AG09309 (cell line): Measurements from ENCODE around the gene POLDIP2.
A peak's percentile ranks its signal among the peaks of the same experiment; 100 is the strongest.

Experiments
- DNase-seq: peaks from one replicate; pipeline ENCODE4 v3.0.0-alpha.2; 2010; ENCODE audit warnings: low read depth
- H3K4me3 ChIP-seq: 2 replicates; pipeline ENCODE4 v1.5.1; 2011; ENCODE audit warnings: mild to moderate bottlenecking, low read depth, low read length, moderate library complexity; ENCODE audit not compliant: control insufficient read depth
- TF ChIP-seq, protein P1 (sequence below): IDR thresholded peaks from 2 replicates; pipeline ENCODE4 v1.5.1; 2011; ENCODE audit warnings: mild to moderate bottlenecking, low read depth, low read length, inconsistent platforms; ENCODE audit not compliant: insufficient read depth, control insufficient read depth; ENCODE audit errors: missing control alignments

The POLDIP2 gene

GRCh38 chr17:28371245-28372202 lies 14.2 kb upstream of the POLDIP2 start, which contains the start of gene SARM1:
Gene SARM1, plus strand, starts transcription at chr17:28371694. Its CDS starts 339 bp downstream, at chr17:28372033.
- peak within 1 kb of the TSS; percentile 85 for H3K4me3 ChIP-seq
- TF ChIP-seq, protein P1, sequence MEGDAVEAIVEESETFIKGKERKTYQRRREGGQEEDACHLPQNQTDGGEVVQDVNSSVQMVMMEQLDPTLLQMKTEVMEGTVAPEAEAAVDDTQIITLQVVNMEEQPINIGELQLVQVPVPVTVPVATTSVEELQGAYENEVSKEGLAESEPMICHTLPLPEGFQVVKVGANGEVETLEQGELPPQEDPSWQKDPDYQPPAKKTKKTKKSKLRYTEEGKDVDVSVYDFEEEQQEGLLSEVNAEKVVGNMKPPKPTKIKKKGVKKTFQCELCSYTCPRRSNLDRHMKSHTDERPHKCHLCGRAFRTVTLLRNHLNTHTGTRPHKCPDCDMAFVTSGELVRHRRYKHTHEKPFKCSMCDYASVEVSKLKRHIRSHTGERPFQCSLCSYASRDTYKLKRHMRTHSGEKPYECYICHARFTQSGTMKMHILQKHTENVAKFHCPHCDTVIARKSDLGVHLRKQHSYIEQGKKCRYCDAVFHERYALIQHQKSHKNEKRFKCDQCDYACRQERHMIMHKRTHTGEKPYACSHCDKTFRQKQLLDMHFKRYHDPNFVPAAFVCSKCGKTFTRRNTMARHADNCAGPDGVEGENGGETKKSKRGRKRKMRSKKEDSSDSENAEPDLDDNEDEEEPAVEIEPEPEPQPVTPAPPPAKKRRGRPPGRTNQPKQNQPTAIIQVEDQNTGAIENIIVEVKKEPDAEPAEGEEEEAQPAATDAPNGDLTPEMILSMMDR = no peak
- DNase-seq = peak; percentile 46

DNA sequence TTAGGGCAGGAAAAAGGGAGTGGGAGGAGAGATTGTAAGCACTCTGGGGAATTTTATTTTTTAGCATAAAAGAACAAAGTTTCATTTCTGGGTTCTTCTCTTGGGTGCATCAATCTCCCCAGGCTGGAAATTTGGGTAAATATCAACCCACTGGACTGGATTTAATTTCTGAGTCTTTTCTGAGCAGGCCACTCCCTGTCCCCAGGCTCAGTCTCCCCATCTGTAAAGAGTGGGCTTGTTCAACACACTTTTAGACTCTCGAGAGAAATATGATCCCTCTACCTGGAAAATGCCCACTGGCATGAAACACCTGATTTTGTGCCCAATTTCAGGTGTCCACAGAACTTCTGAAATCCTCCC lies 13.4 kb upstream of the POLDIP2 start:
- no peak for DNase-seq
- no peak overlapping the region for H3K4me3 ChIP-seq
- TF ChIP-seq, protein P1 = no peak

DNA sequence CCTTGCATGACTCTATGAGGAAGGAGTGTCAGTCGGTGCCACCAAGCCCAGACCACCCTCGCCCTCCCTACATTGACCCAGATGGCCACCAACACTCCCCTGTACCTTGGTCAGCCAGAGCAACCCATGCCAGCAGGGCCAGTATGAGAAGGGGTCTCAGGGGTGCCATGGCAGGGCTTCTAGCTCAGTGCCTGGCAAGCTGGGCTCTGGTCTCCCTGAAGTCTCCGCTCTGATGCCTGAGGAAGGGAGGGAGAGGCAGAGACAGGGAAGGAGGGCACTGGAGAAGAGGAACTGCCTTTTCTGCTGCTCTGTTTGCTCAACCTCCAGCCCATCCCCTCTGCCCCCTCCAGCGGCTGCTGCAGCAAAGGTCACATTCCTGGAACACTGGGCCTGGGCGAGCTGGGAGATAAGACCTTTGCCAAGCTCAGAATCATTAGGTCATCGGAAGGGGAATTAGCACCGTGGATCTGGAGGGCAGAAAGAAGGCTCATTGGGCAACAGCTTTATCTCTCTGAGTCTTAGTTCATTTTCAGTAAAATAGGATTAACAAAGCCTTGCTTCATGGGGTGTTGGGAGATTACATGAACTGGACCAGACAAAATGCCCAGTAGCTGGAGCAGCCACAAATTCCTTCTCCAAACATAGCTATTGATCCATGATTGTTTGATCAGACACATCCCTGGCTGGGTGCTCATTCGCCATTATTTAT lies 12.9 kb upstream of the POLDIP2 start, which contains the start of gene VTN:
Gene VTN, minus strand, starts transcription at position 273 of the 709 bp plus-strand sequence. Its CDS starts 104 bp downstream, at position 169.
- H3K4me3 ChIP-seq = peak within 1 kb of the TSS; percentile 85
- TF ChIP-seq, protein P1 = no peak
- DNase-seq = peak; percentile 31

- H3K4me3 ChIP-seq = no peak overlapping the region
- TF ChIP-seq, protein P1 = no peak
- DNase-seq = no peak
Observed at GRCh38 chr17:28369684-28370034, 12.3 kb upstream of the POLDIP2 start.

DNA sequence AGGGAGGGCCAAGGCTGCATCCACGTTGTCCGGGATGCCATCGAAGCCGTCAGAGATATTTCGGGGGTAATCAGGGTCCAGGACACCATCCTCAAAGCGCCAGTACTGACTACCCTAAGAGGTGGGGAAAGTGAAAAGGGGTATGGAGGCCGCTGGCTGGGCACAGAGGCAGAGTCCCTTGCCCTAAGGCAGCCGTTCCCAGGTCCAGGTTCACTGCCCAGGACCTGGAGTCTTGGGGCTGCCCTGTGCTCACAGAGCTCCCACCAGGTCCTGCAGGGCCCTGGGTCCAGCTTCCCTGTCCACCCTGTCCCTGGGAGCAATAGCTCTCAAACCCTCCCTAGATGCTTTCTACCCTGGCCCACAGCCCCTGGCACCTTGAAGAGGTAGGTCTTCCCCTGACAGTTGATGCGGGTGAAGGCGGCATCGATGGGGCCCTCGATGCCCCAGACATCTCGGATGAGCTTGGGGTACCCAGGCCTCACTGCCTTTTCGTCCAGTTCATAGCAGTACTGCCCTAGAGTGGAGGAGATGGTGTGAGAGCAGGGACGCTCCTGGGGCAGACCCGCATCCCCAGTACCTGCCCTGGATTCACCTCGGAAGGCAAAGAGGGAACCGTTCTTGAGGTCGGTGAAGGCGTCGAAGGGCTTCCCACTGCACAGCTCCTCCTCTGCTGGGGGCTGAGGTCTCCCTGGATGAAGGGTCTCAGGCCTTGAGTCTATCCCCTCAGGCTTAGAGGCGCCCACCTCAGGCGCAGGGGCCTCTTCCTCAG lies 11.8 kb upstream of the POLDIP2 start:
- H3K4me3 ChIP-seq = no peak overlapping the region
- DNase-seq = no peak
- TF ChIP-seq, protein P1 = no peak

DNA sequence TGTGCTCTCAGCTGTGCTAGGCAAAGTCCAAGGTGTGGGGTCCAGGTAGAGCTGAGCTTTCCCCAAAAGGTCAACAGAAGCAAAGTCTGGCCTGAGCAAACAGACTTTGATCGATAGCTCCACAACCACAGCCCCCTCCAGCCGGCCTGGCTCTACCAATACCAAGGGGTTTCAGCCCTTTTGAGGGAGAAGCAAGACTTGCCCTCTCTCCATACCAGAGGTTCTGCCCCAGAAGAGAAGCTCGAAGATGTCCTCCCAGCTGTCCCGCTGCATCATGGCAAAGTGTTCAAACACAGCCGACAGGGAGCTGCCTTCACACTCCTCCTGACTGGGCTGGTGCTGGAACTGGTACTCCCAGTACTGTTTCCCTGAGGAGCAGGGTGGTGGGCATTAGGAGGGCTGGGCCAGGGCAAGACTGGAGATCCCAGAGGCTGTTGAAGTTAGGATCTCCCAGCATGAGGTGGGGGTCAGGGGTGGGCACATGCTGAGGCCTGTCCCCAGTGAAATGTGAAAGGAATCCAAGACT lies 11.0 kb upstream of the POLDIP2 start:
- TF ChIP-seq, protein P1 = no peak
- DNase-seq = no peak

More for the DNA sequence above, 11.0 kb upstream of the POLDIP2 start:
- H3K4me3 ChIP-seq = no peak overlapping the region
